ENCODE results near the gene UST. TPM values are rescaled to one million over a fixed set of nuclear protein-coding genes. Genes with fewer than 3 reads are reported as not detected.

UST gene
- total RNA-seq, 2 donors from 2014 or later: 15.3 to 16.3 TPM

- Histone ChIP-seq H3K4me1 (ENCODE audit: control insufficient read depth, insufficient read depth, low read length) (no peaks in the 10 kb centered on the region), H3K27ac (ENCODE audit: low read depth, low read length) (no peak overlapping the region), H3K9ac (ENCODE audit: extremely low read depth, low read length, poor library complexity, severe bottlenecking) (no peak overlapping the region), H3K27me3 (ENCODE audit: control insufficient read depth, insufficient read depth, low read length, poor library complexity, severe bottlenecking) (no peaks in the 10 kb centered on the region), H3K4me3 (ENCODE audit: low read length) (no peak overlapping the region), H3K36me3 (ENCODE audit: control insufficient read depth, insufficient read depth, low read length) (no peaks in the 10 kb centered on the region), H3K9me3 (ENCODE audit: control insufficient read depth, low read length) (no peaks in the 10 kb centered on the region)
- H3K4me1 Mint-ChIP-seq: peaks cover 18% of the 10 kb centered on the region
- no peak for TF ChIP-seq CTCF (conservative IDR thresholded peaks at IDR 0.05)
- no peaks in the 10 kb centered on the region for H3K9me3 Mint-ChIP-seq
- H3K4me3 Mint-ChIP-seq: no peak overlapping the region
- DNase-seq: no peak
- H3K27me3 Mint-ChIP-seq (ENCODE audit: insufficient read depth): no peaks in the 10 kb centered on the region
- WGBS, 2 experiments (ENCODE audit: insufficient coverage in 1 of 2, insufficient read length in 1 of 2): 90 to 100% methylated on average over 3 to 5 of the region's 5 CpGs
- H3K36me3 Mint-ChIP-seq (ENCODE audit: low read depth): no peaks in the 10 kb centered on the region
- H3K27ac Mint-ChIP-seq: no peak overlapping the region
Measured at GRCh38 chr6:148837941-148838340, 91.1 kb downstream of the UST start.

DNA sequence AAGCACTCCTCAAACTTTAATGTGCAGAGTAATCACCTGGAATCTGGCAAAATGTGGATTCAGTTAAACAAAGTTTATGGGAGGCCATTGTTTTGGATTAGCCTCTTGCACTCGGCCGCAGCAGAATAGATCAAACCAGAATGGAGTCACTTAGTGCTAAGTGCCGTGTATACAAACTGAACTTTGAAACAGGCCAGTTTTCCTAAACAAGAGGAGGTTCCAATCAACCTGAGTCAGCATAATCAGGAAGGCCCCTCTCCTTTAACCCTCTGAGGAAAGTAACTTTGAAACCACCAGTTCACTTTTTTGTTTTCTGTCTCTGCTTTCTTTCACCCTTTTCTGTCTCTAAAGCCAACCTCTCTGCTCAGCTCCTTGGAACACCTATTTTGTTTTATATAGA, 92.2 kb downstream of the UST start:
- Histone ChIP-seq H3K36me3 (ENCODE audit: control insufficient read depth, insufficient read depth, low read length) (no peaks in the 10 kb centered on the region), H3K27me3 (ENCODE audit: control insufficient read depth, insufficient read depth, low read length, poor library complexity, severe bottlenecking) (no peaks in the 10 kb centered on the region), H3K9ac (ENCODE audit: extremely low read depth, low read length, poor library complexity, severe bottlenecking) (no peak overlapping the region), H3K4me1 (ENCODE audit: control insufficient read depth, insufficient read depth, low read length) (no peaks in the 10 kb centered on the region), H3K4me3 (ENCODE audit: low read length) (no peak overlapping the region), H3K27ac (ENCODE audit: low read depth, low read length) (no peak overlapping the region), H3K9me3 (ENCODE audit: control insufficient read depth, low read length) (no peaks in the 10 kb centered on the region)
- Mint-ChIP-seq H3K4me3 (no peak overlapping the region), H3K36me3 (ENCODE audit: low read depth) (no peaks in the 10 kb centered on the region), H3K27me3 (ENCODE audit: insufficient read depth) (no peaks in the 10 kb centered on the region), H3K9me3 (no peaks in the 10 kb centered on the region), H3K4me1 (peaks cover 18% of the 10 kb centered on the region), H3K27ac (no peak overlapping the region)
- no peak for DNase-seq
- TF ChIP-seq CTCF (conservative IDR thresholded peaks at IDR 0.05): no peak
- WGBS, 2 experiments (ENCODE audit: insufficient coverage in 1 of 2, insufficient read length in 1 of 2): 95% methylated on average over 3 of the region's 3 CpGs

DNA sequence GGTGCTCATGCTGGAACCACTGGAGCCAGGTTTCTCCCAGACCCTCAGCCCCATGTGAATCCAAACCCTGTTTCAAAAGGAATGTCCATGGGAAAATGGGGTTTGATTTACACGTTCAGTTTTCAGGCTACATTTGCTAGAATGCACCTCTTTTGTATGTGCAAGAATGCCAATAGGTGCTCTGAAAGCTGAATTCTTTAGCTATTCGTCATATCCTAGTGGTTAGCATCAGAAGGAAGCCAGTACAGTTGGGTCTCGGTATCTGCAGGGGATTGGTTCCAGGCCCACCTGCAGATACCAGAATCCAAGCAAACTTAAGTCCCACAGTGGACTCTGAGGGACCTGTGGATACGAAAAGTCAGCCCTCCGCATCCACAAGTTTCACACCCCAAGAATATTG, 93.4 kb downstream of the UST start:
- H3K9me3 ChIP-seq (ENCODE audit: control insufficient read depth, low read length): no peaks in the 10 kb centered on the region
- H3K9ac ChIP-seq (ENCODE audit: extremely low read depth, low read length, poor library complexity, severe bottlenecking): no peak overlapping the region
- H3K4me3 ChIP-seq (ENCODE audit: low read length): no peak overlapping the region
- no peak for TF ChIP-seq CTCF (conservative IDR thresholded peaks at IDR 0.05)
- no peaks in the 10 kb centered on the region for H3K36me3 Mint-ChIP-seq (ENCODE audit: low read depth)
- no peak overlapping the region for H3K27ac Mint-ChIP-seq
- peaks cover 18% of the 10 kb centered on the region for H3K4me1 Mint-ChIP-seq
- DNase-seq: no peak
- H3K27me3 ChIP-seq (ENCODE audit: control insufficient read depth, insufficient read depth, low read length, poor library complexity, severe bottlenecking): no peaks in the 10 kb centered on the region
- H3K9me3 Mint-ChIP-seq: peaks cover 2% of the 10 kb centered on the region
- no peaks in the 10 kb centered on the region for H3K27me3 Mint-ChIP-seq (ENCODE audit: insufficient read depth)
- no peak overlapping the region for H3K27ac ChIP-seq (ENCODE audit: low read depth, low read length)
- no peaks in the 10 kb centered on the region for H3K4me1 ChIP-seq (ENCODE audit: control insufficient read depth, insufficient read depth, low read length)
- H3K36me3 ChIP-seq (ENCODE audit: control insufficient read depth, insufficient read depth, low read length): no peaks in the 10 kb centered on the region
- no peak overlapping the region for H3K4me3 Mint-ChIP-seq
- 92% methylated on average over 3 to 5 of the region's 5 CpGs for WGBS, 2 experiments (ENCODE audit: insufficient coverage in 1 of 2, insufficient read length in 1 of 2)
